ENCODE data around the gene TTC21B. TPM values are rescaled to one million over a fixed set of nuclear protein-coding genes. Genes with fewer than 3 reads are reported as not detected.

TTC21B gene
- total and polyA plus RNA-seq, 2 experiments from 2014 or later, result 5.7 to 24.3 TPM

- H3K4me3 ChIP-seq, result no peak overlapping the region
- H3K9me3 ChIP-seq (ENCODE audit: low read depth), result no peaks in the 10 kb centered on the region
- no peaks in the 10 kb centered on the region for H3K27me3 ChIP-seq
- no peak overlapping the region for H2AFZ ChIP-seq
- H4K20me1 ChIP-seq (ENCODE audit: insufficient read depth, poor library complexity, severe bottlenecking), result no peaks in the 10 kb centered on the region
- no peaks in the 10 kb centered on the region for H3K79me2 ChIP-seq
- no peak for TF ChIP-seq EZH2 (IDR thresholded peaks at IDR 0.05; ENCODE audit: borderline replicate concordance)
- TF ChIP-seq EZH2phosphoT487 (IDR thresholded peaks at IDR 0.05; ENCODE audit: low read depth, severe bottlenecking, unreplicated experiment), result no peak
- TF ChIP-seq, protein P1, sequence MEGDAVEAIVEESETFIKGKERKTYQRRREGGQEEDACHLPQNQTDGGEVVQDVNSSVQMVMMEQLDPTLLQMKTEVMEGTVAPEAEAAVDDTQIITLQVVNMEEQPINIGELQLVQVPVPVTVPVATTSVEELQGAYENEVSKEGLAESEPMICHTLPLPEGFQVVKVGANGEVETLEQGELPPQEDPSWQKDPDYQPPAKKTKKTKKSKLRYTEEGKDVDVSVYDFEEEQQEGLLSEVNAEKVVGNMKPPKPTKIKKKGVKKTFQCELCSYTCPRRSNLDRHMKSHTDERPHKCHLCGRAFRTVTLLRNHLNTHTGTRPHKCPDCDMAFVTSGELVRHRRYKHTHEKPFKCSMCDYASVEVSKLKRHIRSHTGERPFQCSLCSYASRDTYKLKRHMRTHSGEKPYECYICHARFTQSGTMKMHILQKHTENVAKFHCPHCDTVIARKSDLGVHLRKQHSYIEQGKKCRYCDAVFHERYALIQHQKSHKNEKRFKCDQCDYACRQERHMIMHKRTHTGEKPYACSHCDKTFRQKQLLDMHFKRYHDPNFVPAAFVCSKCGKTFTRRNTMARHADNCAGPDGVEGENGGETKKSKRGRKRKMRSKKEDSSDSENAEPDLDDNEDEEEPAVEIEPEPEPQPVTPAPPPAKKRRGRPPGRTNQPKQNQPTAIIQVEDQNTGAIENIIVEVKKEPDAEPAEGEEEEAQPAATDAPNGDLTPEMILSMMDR (IDR thresholded peaks at IDR 0.05; ENCODE audit: poor library complexity), result no peak
- no peaks in the 10 kb centered on the region for H3K9me2 ChIP-seq (replicated peaks; ENCODE audit: insufficient read depth)
- 94% methylated on average over 3 of the region's 3 CpGs for WGBS (ENCODE audit: low lambda C conversion rate, missing lambda C conversion rate)
- no peak overlapping the region for H3K27ac ChIP-seq
- H3K4me2 ChIP-seq, result no peak overlapping the region
- DNase-seq (ENCODE audit: low spot score), result no peak
- peaks cover 7% of the 10 kb centered on the region for H3K4me1 ChIP-seq (ENCODE audit: insufficient read depth)
- H3K36me3 ChIP-seq (replicated peaks; ENCODE audit: insufficient read depth, low read depth), result no peaks in the 10 kb centered on the region
These were observed 4.9 kb upstream of the TTC21B start for GRCh38 chr2:165958313-165958960.

DNA sequence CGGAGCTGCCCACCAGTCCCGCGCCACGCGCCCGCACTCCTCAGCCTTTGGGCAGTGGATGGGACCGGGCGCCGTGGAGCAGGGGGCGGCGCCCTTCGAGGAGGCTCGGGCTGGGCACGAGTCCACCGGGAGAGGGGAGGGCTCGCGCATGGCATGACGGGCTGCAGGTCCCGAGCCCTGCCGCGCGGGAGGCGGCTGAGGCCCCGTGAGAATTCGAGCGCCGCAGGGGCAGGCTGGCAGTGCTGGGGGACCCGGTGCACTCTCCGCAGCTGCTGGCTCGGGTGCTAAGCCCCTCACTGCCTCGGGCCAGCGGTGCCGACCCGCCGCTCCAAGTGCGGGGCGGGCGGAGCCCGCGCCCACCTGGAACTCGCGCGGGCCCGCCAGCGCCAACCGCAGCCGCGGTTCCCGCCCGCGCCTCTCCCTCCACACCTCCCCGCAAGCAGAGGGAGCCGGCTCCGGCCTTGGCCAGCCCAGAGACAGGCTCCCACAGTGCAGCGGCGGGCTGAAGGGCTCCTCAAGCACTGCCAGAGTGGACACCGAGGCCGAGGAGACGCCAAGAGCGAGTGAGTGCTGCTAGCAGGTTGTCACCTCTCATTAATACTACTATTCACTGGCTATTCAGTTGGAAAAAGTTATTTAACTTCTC lies 3.6 kb upstream of the TTC21B start:
- H3K4me3 ChIP-seq, result no peak overlapping the region
- H3K9me2 ChIP-seq (replicated peaks; ENCODE audit: insufficient read depth), result no peaks in the 10 kb centered on the region
- no peak overlapping the region for H2AFZ ChIP-seq
- no peak for DNase-seq (ENCODE audit: low spot score)
- H3K36me3 ChIP-seq (replicated peaks; ENCODE audit: insufficient read depth, low read depth), result no peaks in the 10 kb centered on the region
- no peak overlapping the region for H3K27ac ChIP-seq
- 99% methylated on average over 52 of the region's 60 CpGs for WGBS (ENCODE audit: low lambda C conversion rate, missing lambda C conversion rate)
- no peaks in the 10 kb centered on the region for H3K9me3 ChIP-seq (ENCODE audit: low read depth)
- H3K4me2 ChIP-seq, result no peak overlapping the region
- TF ChIP-seq EZH2 (IDR thresholded peaks at IDR 0.05; ENCODE audit: borderline replicate concordance), result no peak
- TF ChIP-seq EZH2phosphoT487 (IDR thresholded peaks at IDR 0.05; ENCODE audit: low read depth, severe bottlenecking, unreplicated experiment), result no peak
- TF ChIP-seq, protein P1 (IDR thresholded peaks at IDR 0.05; ENCODE audit: poor library complexity), result no peak
- H3K79me2 ChIP-seq, result peaks cover 5% of the 10 kb centered on the region
- no peaks in the 10 kb centered on the region for H4K20me1 ChIP-seq (ENCODE audit: insufficient read depth, poor library complexity, severe bottlenecking)
- H3K27me3 ChIP-seq, result no peaks in the 10 kb centered on the region
- H3K4me1 ChIP-seq (ENCODE audit: insufficient read depth), result peaks cover 7% of the 10 kb centered on the region

GRCh38 chr2:165953306-165953654 lies 296 bp downstream of the TTC21B start:
- Histone ChIP-seq H3K27me3 (no peaks in the 10 kb centered on the region), H4K20me1 (ENCODE audit: insufficient read depth, poor library complexity, severe bottlenecking) (no peaks in the 10 kb centered on the region), H3K27ac (peak overlapping the region; percentile 90), H3K4me2 (peak overlapping the region; percentile 76), H3K9me3 (ENCODE audit: low read depth) (no peaks in the 10 kb centered on the region), H3K4me3 (peak overlapping the region; percentile 80), H3K4me1 (ENCODE audit: insufficient read depth) (peaks cover 7% of the 10 kb centered on the region), H3K9me2 (replicated peaks; ENCODE audit: insufficient read depth) (no peaks in the 10 kb centered on the region), H3K79me2 (peaks cover 42% of the 10 kb centered on the region), H2AFZ (peak overlapping the region; percentile 82), H3K36me3 (replicated peaks; ENCODE audit: insufficient read depth, low read depth) (no peaks in the 10 kb centered on the region)
- TF ChIP-seq EZH2 (IDR thresholded peaks at IDR 0.05; ENCODE audit: borderline replicate concordance), result no peak
- no peak for TF ChIP-seq EZH2phosphoT487 (IDR thresholded peaks at IDR 0.05; ENCODE audit: low read depth, severe bottlenecking, unreplicated experiment)
- TF ChIP-seq, protein P1 (IDR thresholded peaks at IDR 0.05; ENCODE audit: poor library complexity), result no peak
- 2% methylated on average over 12 of the region's 24 CpGs for WGBS (ENCODE audit: low lambda C conversion rate, missing lambda C conversion rate)
- no peak for DNase-seq (ENCODE audit: low spot score)
